B cell (primary cell): ENCODE results near the gene MBD6. TPM values are rescaled to one million over a fixed set of nuclear protein-coding genes. Genes with fewer than 3 reads are reported as not detected.

Experiments
- ATAC-seq: fragments of 200-7000 bp; cut with Tn5 transposase; one replicate; pipeline ENCODE4 v1.10.0; 2021; ENCODE audit warnings: low read depth, mild to moderate bottlenecking, moderate number of reproducible peaks, moderate library complexity
- CTCF ChIA-PET: fragments of 350-600 bp; sonication (Branson Sonifier 250); formaldehyde crosslinking; loops from one replicate; lab custom pipeline; 2021; ENCODE audit warnings: antibody characterized with exemption, inconsistent platforms; lab: Charles Lee
- POLR2A ChIA-PET: fragments of 350-600 bp; sonication (Branson Sonifier 250); formaldehyde crosslinking; loops from one replicate; lab custom pipeline; 2021; ENCODE audit warnings: antibody characterized with exemption; lab: Charles Lee
- DNase-seq: peaks from one replicate; pipeline ENCODE4 v3.0.0; 2013
- H2AFZ ChIP-seq: 2 replicates; pipeline ENCODE4 v1.6.1; 2012; ENCODE audit warnings: mild to moderate bottlenecking, low read depth, low read length; ENCODE audit not compliant: insufficient read depth, poor library complexity, severe bottlenecking
- H3K27ac ChIP-seq, 2 donors: 1 replicate in 1 of 2; 2 replicates in 1 of 2; pipeline ENCODE4 v1.5.1; 2012 to 2013; ENCODE audit warnings: low read length in 2 of 2, mild to moderate bottlenecking in 2 of 2, moderate library complexity in 1 of 2
- H3K27me3 ChIP-seq, 4 experiments: fragments of 200-600 bp in 1 of 4; sonication (generic) in 1 of 4; replicated peaks in 1 of 4; 1 replicate in 2 of 4; 2 replicates in 2 of 4; pipeline versions ENCODE4 v1.6.1 to v1.7.0; 2013 to 2016; ENCODE audit warnings: low read length in 3 of 4, mild to moderate bottlenecking in 2 of 4, mixed read lengths in 1 of 4, moderate library complexity in 1 of 4; ENCODE audit not compliant: insufficient read depth in 4 of 4, control insufficient read depth in 3 of 4; ENCODE audit errors: control extremely low read depth in 1 of 4
- H3K36me3 ChIP-seq, 2 experiments: replicated peaks in 1 of 2; 1 replicate in 1 of 2; 2 replicates in 1 of 2; pipeline versions ENCODE4 v1.6.1 to v1.7.1; 2013; ENCODE audit warnings: low read length in 1 of 2; ENCODE audit not compliant: insufficient read depth in 2 of 2, control insufficient read depth in 1 of 2; ENCODE audit errors: control extremely low read depth in 1 of 2, extremely low read depth in 1 of 2
- H3K4me1 ChIP-seq, 2 donors: fragments of 200-600 bp in 1 of 2; sonication (generic) in 1 of 2; 1 replicate in 1 of 2; 2 replicates in 1 of 2; pipeline versions ENCODE4 v1.5.1 to v1.6.1; 2013 to 2017; ENCODE audit warnings: low read length in 2 of 2; ENCODE audit not compliant: control insufficient read depth in 2 of 2, insufficient read depth in 2 of 2
- H3K4me2 ChIP-seq: replicated peaks from 2 replicates; pipeline ENCODE3; 2012; ENCODE audit warnings: mild to moderate bottlenecking, low read depth, low read length; ENCODE audit not compliant: poor library complexity, severe bottlenecking
- H3K4me3 ChIP-seq, 5 experiments: fragments of 200-600 bp in 1 of 5; sonication (generic) in 1 of 5; 1 replicate in 3 of 5; 2 replicates in 2 of 5; pipeline versions ENCODE4 v1.5.1 to v1.7.0; 2011 to 2016; ENCODE audit warnings: low read length in 4 of 5, mild to moderate bottlenecking in 4 of 5, low read depth in 2 of 5, control low read depth in 1 of 5, moderate library complexity in 1 of 5; ENCODE audit not compliant: insufficient read depth in 1 of 5; ENCODE audit errors: control extremely low read depth in 1 of 5, extremely low read depth in 1 of 5
- H3K79me2 ChIP-seq: fragments of 200-600 bp; sonication (generic); one replicate; pipeline ENCODE4 v1.6.0; 2016; ENCODE audit warnings: low read length; ENCODE audit not compliant: control insufficient read depth, insufficient read depth
- H3K9ac ChIP-seq: fragments of 200-600 bp; sonication (generic); 2 replicates; pipeline ENCODE4 v1.6.1; 2017; ENCODE audit warnings: mild to moderate bottlenecking, low read length, moderate library complexity
- H3K9me3 ChIP-seq, 3 donors: one replicate each; pipeline versions ENCODE4 v1.6.1 to v1.7.1; 2013; ENCODE audit warnings: low read length in 2 of 3; ENCODE audit not compliant: control insufficient read depth in 2 of 3, insufficient read depth in 1 of 3; ENCODE audit errors: control extremely low read depth in 1 of 3
- H4K20me1 ChIP-seq: 2 replicates; pipeline ENCODE4 v1.6.0; 2012; ENCODE audit warnings: mild to moderate bottlenecking, low read length; ENCODE audit not compliant: insufficient read depth, control insufficient read depth, poor library complexity, severe bottlenecking
- H3K27ac Mint-ChIP-seq: one replicate; pipeline ENCODE4 v1.8.0; 2021; ENCODE audit warnings: mixed read lengths
- H3K27me3 Mint-ChIP-seq: one replicate; pipeline ENCODE4 v1.8.0; 2021; ENCODE audit warnings: mixed read lengths
- H3K4me1 Mint-ChIP-seq: one replicate; pipeline ENCODE4 v1.8.0; 2021; ENCODE audit warnings: mixed read lengths
- H3K4me3 Mint-ChIP-seq: one replicate; pipeline ENCODE4 v1.8.0; 2021; ENCODE audit warnings: mixed read lengths
- H3K9me3 Mint-ChIP-seq: one replicate; pipeline ENCODE4 v1.8.0; 2022; ENCODE audit warnings: mixed read lengths; ENCODE audit not compliant: insufficient read depth
- CTCF ChIP-seq: fragments of 200-600 bp; IDR thresholded peaks from one replicate; pipeline ENCODE4 v1.8.0; 2022; ENCODE audit warnings: antibody characterized with exemption, mild to moderate bottlenecking
- EZH2 ChIP-seq: IDR thresholded peaks from 2 replicates; pipeline ENCODE4 v1.6.1; 2012; ENCODE audit warnings: borderline replicate concordance, low read depth, mild to moderate bottlenecking, moderate library complexity, low read length; ENCODE audit not compliant: insufficient read depth, poor library complexity, severe bottlenecking
- WGBS: methylation state at CpG from one replicate; pipeline ENCODE4 v1.1.5; 2013; ENCODE audit warnings: missing lambda C conversion rate; ENCODE audit not compliant: insufficient coverage; 5-methylcytosine and 5-hydroxymethylcytosine counted together
- intact Hi-C: fragments of 100-400 bp; cut with micrococcal nuclease; formaldehyde crosslinking; loops from one replicate; pipeline ENCODE4 v1.10.0; 2022
- polyA minus RNA-seq: library from RNA; depleted of rRNA, polyadenylated mRNA; stranded (reverse); fragments of >200 nt; gene quantifications from 2 replicates; pipeline ENCODE4 v1.2.3, GENCODE V29; 2012
- polyA plus RNA-seq: library from polyadenylated mRNA; depleted of rRNA; stranded (reverse); fragments of >200 nt; gene quantifications from 2 replicates; pipeline ENCODE4 v1.2.3, GENCODE V29; 2012
- total RNA-seq, 2 donors: library from RNA; stranded (reverse); fragments of 120-200 nt in 1 of 2; gene quantifications; 1 replicate in 1 of 2; 2 replicates in 1 of 2; pipeline versions ENCODE4 v1.2.3 to v1.2.4, GENCODE V29; 2013 to 2022

MBD6 gene
- 121 TPM in 2 replicates for total RNA-seq
- total RNA-seq (2013), result 9.2 TPM
- polyA plus RNA-seq, result 22.8 and 39.4 TPM in 2 replicates
- 18.1 and 31.8 TPM in 2 replicates for polyA minus RNA-seq

GRCh38 chr12:57522011-57522886 is at the start of gene MBD6:
Gene MBD6 (plus strand): TSS chr12:57522824. CDS start chr12:57524304, 1,480 bp downstream.
- Mint-ChIP-seq H3K9me3 (no peaks in the 10 kb centered on the region), H3K4me3 (peak within 1 kb of the TSS; percentile 98), H3K4me1 (peaks cover 62% of the 10 kb centered on the region), H3K27ac (peak within 1 kb of the TSS; percentile 100), H3K27me3 (no peaks in the 10 kb centered on the region)
- Histone ChIP-seq H3K4me2 (peak within 1 kb of the TSS; percentile 98), H3K9me3 (no peaks in the 10 kb centered on the region), H3K4me1 (peaks cover 42 to 53% of the 10 kb centered on the region in 2 donors), H3K79me2 (peaks cover 34% of the 10 kb centered on the region), H4K20me1 (peaks cover 31% of the 10 kb centered on the region), H3K27ac (peak within 1 kb of the TSS; percentile 98 to 100), H3K4me3 (peak within 1 kb of the TSS; percentile 77 to 97 (median 83)), H2AFZ (peak within 1 kb of the TSS; percentile 87), H3K36me3 (peaks cover 2 to 24% of the 10 kb centered on the region in 2 experiments), H3K9ac (peak within 1 kb of the TSS; percentile 87), H3K27me3 (no peaks in the 10 kb centered on the region)
- intact Hi-C loops, result loop anchor here (1.0 to 10.0 kb wide), 10 partner anchors 25 to 1403 kb away; partner anchors contain the start of genes ARHGAP9, BAZ2A, CNPY2 and DCTN2
- ChIA-PET POLR2A (no interaction called here), CTCF (no interaction called here)
- WGBS, result 0% methylated on average over 49 of the region's 57 CpGs
- ATAC-seq (peak; percentile 28), DNase-seq (peak; percentile 96)
- TF ChIP-seq EZH2 (no peak), CTCF (no peak)

- TF ChIP-seq CTCF (no peak), EZH2 (no peak)
- Mint-ChIP-seq H3K4me3 (no peak overlapping the region), H3K9me3 (no peaks in the 10 kb centered on the region), H3K27ac (peak overlapping the region; percentile 62), H3K4me1 (peaks cover 54% of the 10 kb centered on the region), H3K27me3 (no peaks in the 10 kb centered on the region)
- H3K36me3 ChIP-seq, result peaks cover 2 to 60% of the 10 kb centered on the region in 2 experiments
- H3K27ac ChIP-seq, result no peak overlapping the region
- H2AFZ ChIP-seq, result no peak overlapping the region
- ChIA-PET POLR2A (no interaction called here), CTCF (interaction anchor here (1.1 to 10.4 kb wide), 3 partner anchors 12 to 17 kb away, joined by 4 to 166 read pairs (median 10); partner anchors contain the start of genes GLI1 and MARS1)
- H3K9ac ChIP-seq, result no peak overlapping the region
- H4K20me1 ChIP-seq, result peaks cover 23% of the 10 kb centered on the region
- no peaks in the 10 kb centered on the region for H3K9me3 ChIP-seq
- no peak overlapping the region for H3K4me2 ChIP-seq
- H3K27me3 ChIP-seq, result no peaks in the 10 kb centered on the region
- H3K79me2 ChIP-seq, result peaks cover 56% of the 10 kb centered on the region
- ATAC-seq (no peak), DNase-seq (no peak)
- peaks cover 33 to 55% of the 10 kb centered on the region in 2 donors for H3K4me1 ChIP-seq
- intact Hi-C loops, result no loop called here
- WGBS, result no CpG with 5 or more reads among the region's 3 CpGs
- no peak overlapping the region for H3K4me3 ChIP-seq
These were observed 49.2 kb upstream of the MBD6 start for GRCh38 chr12:57473392-57473791.
